DND-41 (cell line): ENCODE data around the gene GRK3.

Source experiments
- ATAC-seq: fragments of 200-7000 bp; cut with Tn5 transposase; 3 replicates; pipeline ENCODE4 v1.9.1; 2021; ENCODE audit warnings: low read depth; ENCODE audit not compliant: insufficient read depth
- DNase-seq: peaks from one replicate; pipeline ENCODE4 v3.0.0-alpha.2; 2020
- H2AFZ ChIP-seq: 2 replicates; pipeline ENCODE4 v1.6.0; 2012; ENCODE audit warnings: low read depth, low read length
- H3K27ac ChIP-seq: 2 replicates; pipeline ENCODE4 v1.5.1; 2012; ENCODE audit warnings: low read length, inconsistent platforms
- H3K27me3 ChIP-seq: fragments of 200-600 bp; sonication (generic); 2 replicates; pipeline ENCODE4 v1.6.0; 2012; ENCODE audit warnings: low read length, mild to moderate bottlenecking, inconsistent platforms; ENCODE audit not compliant: insufficient read depth, poor library complexity
- H3K36me3 ChIP-seq: 2 replicates; pipeline ENCODE4 v1.5.1; 2012; ENCODE audit warnings: low read length, inconsistent platforms; ENCODE audit not compliant: insufficient read depth
- H3K4me1 ChIP-seq: 2 replicates; pipeline ENCODE4 v1.5.1; 2012; ENCODE audit warnings: mild to moderate bottlenecking, low read length; ENCODE audit not compliant: insufficient read depth
- H3K4me2 ChIP-seq: 2 replicates; pipeline ENCODE4 v1.6.0; 2012; ENCODE audit warnings: mild to moderate bottlenecking, moderate library complexity, low read length, inconsistent platforms; ENCODE audit not compliant: insufficient read depth
- H3K4me3 ChIP-seq, 2 experiments: fragments of 200-600 bp in 1 of 2; shearing (Covaris generic) in 1 of 2; 2 replicates each; pipeline ENCODE4 v1.5.1; 2012 to 2016; ENCODE audit warnings: inconsistent platforms in 2 of 2, low read length in 2 of 2, mild to moderate bottlenecking in 2 of 2, low read depth in 1 of 2, moderate library complexity in 1 of 2
- H3K79me2 ChIP-seq: 2 replicates; pipeline ENCODE4 v1.6.0; 2012; ENCODE audit warnings: low read length, inconsistent platforms; ENCODE audit not compliant: insufficient read depth
- H3K9ac ChIP-seq: 2 replicates; pipeline ENCODE4 v1.6.0; 2012; ENCODE audit warnings: low read depth, mild to moderate bottlenecking, inconsistent platforms, low read length, moderate library complexity
- H3K9me3 ChIP-seq: 2 replicates; pipeline ENCODE4 v1.5.1; 2012; ENCODE audit warnings: low read length, moderate library complexity, mild to moderate bottlenecking, inconsistent platforms; ENCODE audit not compliant: insufficient read depth, severe bottlenecking
- H4K20me1 ChIP-seq: 2 replicates; pipeline ENCODE4 v1.6.0; 2012; ENCODE audit warnings: low read length; ENCODE audit not compliant: insufficient read depth
- EZH2 ChIP-seq: IDR thresholded peaks from 3 replicates; pipeline ENCODE4 v1.6.1; 2012; ENCODE audit warnings: borderline replicate concordance, low read depth, mild to moderate bottlenecking, moderate library complexity, low read length, inconsistent platforms; ENCODE audit not compliant: severe bottlenecking
- TF ChIP-seq, protein P1 (sequence below): IDR thresholded peaks from 2 replicates; pipeline ENCODE4 v1.5.1; 2012; ENCODE audit warnings: borderline replicate concordance, low read length, moderate library complexity, mild to moderate bottlenecking; ENCODE audit not compliant: poor library complexity, severe bottlenecking; ENCODE audit errors: extremely low read depth

GRK3 gene

DNA sequence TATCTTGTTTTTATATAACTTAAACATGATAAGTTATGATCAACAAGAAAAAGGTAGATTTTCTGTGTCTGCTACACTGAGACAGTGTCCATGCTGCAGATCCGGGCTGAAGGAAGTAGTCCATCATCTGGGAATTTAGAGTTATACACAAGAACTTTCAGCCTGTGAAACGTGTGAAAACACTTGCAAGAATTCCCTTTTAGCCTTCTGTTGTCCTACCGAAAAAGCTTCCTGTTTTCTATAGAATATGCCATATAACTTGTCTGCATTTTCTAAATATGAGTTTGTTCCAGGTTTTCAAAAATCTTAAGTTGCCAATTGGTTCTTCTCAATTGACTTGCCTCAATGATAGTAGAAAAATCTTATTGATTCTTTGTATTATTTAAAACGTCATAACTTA, 113.2 kb downstream of the GRK3 start:
- Histone ChIP-seq H3K79me2 (no peaks in the 10 kb centered on the region), H3K36me3 (no peaks in the 10 kb centered on the region), H3K9me3 (no peaks in the 10 kb centered on the region), H3K4me3 (no peak overlapping the region), H4K20me1 (no peaks in the 10 kb centered on the region), H3K4me2 (no peak overlapping the region), H3K9ac (no peak overlapping the region), H3K27me3 (no peaks in the 10 kb centered on the region), H3K4me1 (no peaks in the 10 kb centered on the region), H2AFZ (no peak overlapping the region), H3K27ac (no peak overlapping the region)
- TF ChIP-seq EZH2 = no peak
- TF ChIP-seq, protein P1, sequence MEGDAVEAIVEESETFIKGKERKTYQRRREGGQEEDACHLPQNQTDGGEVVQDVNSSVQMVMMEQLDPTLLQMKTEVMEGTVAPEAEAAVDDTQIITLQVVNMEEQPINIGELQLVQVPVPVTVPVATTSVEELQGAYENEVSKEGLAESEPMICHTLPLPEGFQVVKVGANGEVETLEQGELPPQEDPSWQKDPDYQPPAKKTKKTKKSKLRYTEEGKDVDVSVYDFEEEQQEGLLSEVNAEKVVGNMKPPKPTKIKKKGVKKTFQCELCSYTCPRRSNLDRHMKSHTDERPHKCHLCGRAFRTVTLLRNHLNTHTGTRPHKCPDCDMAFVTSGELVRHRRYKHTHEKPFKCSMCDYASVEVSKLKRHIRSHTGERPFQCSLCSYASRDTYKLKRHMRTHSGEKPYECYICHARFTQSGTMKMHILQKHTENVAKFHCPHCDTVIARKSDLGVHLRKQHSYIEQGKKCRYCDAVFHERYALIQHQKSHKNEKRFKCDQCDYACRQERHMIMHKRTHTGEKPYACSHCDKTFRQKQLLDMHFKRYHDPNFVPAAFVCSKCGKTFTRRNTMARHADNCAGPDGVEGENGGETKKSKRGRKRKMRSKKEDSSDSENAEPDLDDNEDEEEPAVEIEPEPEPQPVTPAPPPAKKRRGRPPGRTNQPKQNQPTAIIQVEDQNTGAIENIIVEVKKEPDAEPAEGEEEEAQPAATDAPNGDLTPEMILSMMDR = no peak
- no peak for DNase-seq
- ATAC-seq = no peak

DNA sequence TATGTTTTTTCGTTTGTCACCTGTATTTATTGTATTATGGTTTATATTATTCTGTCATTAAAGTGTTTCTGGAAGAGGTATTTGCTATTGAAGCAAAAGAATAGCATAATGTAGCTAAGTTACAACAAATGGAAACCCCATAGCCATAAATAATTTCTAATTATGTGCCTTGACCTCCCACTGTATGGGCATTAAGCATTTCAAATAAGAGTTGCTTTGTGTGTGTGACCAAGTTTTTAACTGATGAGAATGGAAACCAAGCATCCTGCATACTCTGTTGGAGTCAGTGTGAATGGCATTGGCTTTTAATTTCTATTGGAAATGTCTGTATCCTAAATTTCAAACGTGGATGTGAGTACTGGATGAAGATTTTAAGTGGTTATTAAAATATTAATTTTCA, 115.6 kb downstream of the GRK3 start:
- Histone ChIP-seq H4K20me1 (no peaks in the 10 kb centered on the region), H3K79me2 (no peaks in the 10 kb centered on the region)
- no peak for ATAC-seq

DNA sequence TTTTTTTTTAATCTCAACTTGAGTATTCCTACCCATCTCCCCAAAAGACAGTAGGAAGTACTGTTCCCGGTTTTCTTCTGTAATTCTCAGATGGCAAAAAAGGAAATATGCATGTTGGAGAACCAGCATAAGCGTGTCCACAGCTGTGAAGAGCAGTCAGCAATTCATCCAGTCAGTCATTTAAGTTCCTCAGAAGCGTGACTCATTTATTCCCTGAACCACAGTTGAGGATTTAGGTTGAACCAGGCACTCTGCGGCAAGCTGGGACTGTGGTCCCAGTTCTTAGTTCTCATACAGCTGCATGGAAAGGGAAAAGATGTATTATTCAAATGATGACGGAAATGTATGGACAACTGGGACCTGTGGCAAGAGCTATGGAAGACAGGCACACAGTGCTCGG, 116.5 kb downstream of the GRK3 start:
- H4K20me1 ChIP-seq = no peaks in the 10 kb centered on the region
- H3K27ac ChIP-seq = no peak overlapping the region
- no peak overlapping the region for H3K4me3 ChIP-seq
- H3K4me2 ChIP-seq = no peak overlapping the region
- no peak for DNase-seq
- no peaks in the 10 kb centered on the region for H3K36me3 ChIP-seq
- TF ChIP-seq, protein P1 = no peak
- TF ChIP-seq EZH2 = no peak
- H3K27me3 ChIP-seq = no peaks in the 10 kb centered on the region
- no peaks in the 10 kb centered on the region for H3K79me2 ChIP-seq
- H2AFZ ChIP-seq = no peak overlapping the region
- no peak overlapping the region for H3K9ac ChIP-seq
- ATAC-seq = no peak
- no peaks in the 10 kb centered on the region for H3K9me3 ChIP-seq
- no peaks in the 10 kb centered on the region for H3K4me1 ChIP-seq

More for the DNA sequence above, 115.6 kb downstream of the GRK3 start:
- Histone ChIP-seq H3K36me3 (no peaks in the 10 kb centered on the region), H3K9me3 (no peaks in the 10 kb centered on the region), H3K9ac (no peak overlapping the region), H3K4me2 (no peak overlapping the region), H2AFZ (no peak overlapping the region), H3K27me3 (no peaks in the 10 kb centered on the region), H3K4me3 (no peak overlapping the region), H3K4me1 (no peaks in the 10 kb centered on the region), H3K27ac (no peak overlapping the region)
- TF ChIP-seq, protein P1 = no peak
- no peak for TF ChIP-seq EZH2
- DNase-seq = no peak

- no peaks in the 10 kb centered on the region for H3K27me3 ChIP-seq
Observed at GRCh38 chr22:25682109-25682508, 117.6 kb downstream of the GRK3 start.

More at GRCh38 chr22:25682109-25682508, 117.6 kb downstream of the GRK3 start:
- no peak overlapping the region for H2AFZ ChIP-seq
- H3K4me1 ChIP-seq = no peaks in the 10 kb centered on the region
- no peaks in the 10 kb centered on the region for H4K20me1 ChIP-seq
- DNase-seq (no peak), ATAC-seq (no peak)
- H3K27ac ChIP-seq = no peak overlapping the region
- no peaks in the 10 kb centered on the region for H3K9me3 ChIP-seq
- H3K79me2 ChIP-seq = no peaks in the 10 kb centered on the region
- H3K4me2 ChIP-seq = no peak overlapping the region
- no peak overlapping the region for H3K4me3 ChIP-seq
- H3K9ac ChIP-seq = no peak overlapping the region
- H3K36me3 ChIP-seq = no peaks in the 10 kb centered on the region
- TF ChIP-seq EZH2 = no peak
- TF ChIP-seq, protein P1 = no peak
